ENCODE results near the gene WFIKKN1.

Gene WFIKKN1

DNA sequence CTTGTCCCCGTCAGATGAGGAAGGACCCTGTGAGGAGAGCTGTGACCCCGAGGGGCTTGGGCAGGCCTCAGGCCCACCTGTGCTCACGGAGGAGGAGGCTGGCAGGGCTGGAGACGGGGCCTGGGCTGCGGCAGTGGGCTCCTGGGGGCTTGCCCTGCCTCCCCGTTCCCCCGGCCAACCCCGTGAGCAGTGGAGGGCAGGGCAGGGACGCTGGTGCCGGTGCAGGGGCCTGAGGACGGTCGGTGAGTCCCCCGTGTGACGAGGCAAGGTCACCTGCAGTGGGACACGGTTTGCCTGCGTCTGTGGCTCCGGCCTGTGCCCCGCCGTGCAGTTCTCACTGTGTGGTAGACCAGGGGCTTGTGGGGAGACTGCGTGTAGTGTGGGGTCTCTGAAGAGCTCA is 28.8 kb downstream of the WFIKKN1 start:
- DNase-seq, result no peak

DNA sequence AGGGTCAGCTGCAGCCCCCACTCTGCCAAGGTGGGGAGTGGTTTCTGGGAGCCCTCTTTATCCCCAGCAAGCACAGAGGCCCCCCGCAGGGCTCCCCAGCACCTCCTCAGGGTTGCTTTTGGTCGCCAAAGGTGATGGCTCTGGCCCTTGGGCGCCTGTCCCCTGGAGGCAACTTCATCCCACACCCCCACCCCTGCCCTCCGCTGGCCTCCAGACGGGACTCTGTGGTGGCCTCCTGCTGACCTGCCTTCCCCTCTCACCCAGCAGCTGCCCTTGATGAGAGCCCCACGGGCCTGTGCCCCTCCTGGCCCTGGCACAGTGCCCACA is 29.3 kb downstream of the WFIKKN1 start:
- no peak for DNase-seq

DNA sequence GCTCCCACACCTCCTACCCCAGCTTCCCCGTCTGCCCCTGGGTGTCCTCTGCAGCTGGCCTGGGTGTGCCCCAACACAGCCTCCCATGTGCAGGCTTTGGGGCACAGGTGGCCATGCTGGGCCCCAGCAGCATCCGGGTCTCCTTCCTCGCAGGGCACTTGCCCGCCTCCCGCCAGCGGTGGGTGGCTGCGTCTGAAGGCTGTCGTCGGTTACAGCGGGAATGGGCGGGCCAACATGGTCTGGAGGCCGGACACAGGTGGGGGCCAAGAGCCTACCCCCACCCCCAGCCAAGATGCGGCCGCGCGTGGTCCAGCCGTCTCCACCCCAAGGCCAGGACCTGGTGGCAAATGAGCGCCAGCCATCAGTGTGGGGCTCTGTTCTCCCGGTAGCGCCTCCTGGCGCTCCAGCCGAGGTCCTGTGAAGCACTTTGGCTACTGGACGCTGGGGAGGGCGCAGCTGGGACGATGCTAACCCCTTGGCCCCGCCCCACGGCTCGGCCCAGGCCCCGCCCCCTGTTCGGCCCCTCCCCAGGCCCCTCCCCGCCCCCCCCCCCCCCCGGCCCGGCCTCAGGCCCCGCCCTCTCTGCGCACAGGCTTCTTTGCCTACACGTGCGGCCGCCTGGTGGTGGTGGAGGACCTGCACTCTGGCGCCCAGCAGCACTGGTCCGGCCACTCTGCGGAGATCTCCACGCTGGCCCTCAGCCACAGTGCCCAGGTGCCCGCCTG is 29.8 kb downstream of the WFIKKN1 start:
- DNase-seq, result peak; percentile 87

DNA sequence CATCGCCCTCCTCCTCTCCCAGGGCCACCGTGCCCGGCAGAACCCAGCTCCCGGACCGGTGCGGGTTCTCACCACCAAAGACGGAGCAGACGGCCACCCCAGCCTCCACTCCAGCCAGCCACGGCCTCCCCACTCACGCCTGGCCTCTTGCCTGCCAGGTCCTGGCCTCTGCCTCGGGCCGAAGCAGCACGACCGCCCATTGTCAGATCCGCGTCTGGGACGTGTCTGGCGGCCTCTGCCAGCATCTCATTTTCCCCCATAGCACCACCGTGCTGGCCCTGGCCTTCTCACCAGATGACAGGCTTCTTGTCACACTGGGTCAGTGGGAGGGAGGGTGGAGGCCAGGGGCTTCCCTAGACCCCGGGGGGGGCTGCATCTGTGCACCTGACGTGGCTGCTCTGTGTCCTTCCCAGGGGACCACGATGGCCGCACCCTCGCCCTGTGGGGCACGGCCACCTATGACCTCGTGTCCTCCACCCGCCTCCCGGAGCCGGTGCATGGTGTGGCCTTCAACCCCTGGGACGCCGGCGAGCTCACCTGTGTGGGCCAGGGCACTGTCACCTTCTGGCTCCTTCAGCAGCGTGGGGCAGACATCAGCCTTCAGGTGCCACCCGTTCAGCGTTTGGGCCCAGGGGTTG is 30.5 kb downstream of the WFIKKN1 start:
- no peak for DNase-seq

DNA sequence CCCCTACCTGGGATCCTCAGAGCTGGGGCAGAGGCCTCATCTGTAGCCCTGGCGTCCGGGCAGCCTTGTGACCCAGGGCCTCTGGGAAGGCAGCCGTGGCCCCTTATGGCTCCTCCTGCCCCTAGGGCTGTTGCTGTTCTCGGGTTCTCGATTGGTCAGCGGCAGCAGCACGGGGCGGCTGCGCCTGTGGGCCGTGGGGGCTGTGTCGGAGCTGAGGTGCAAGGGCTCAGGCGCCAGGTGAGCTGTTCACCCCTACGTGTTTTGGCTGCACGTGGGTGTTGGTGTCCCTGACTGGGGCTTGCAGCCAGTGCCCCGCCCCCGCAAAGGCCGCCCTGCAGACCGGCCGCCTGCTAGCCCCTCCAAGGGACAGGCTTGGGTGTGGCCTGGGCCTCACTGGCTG is 31.3 kb downstream of the WFIKKN1 start:
- no peak for DNase-seq

DNA sequence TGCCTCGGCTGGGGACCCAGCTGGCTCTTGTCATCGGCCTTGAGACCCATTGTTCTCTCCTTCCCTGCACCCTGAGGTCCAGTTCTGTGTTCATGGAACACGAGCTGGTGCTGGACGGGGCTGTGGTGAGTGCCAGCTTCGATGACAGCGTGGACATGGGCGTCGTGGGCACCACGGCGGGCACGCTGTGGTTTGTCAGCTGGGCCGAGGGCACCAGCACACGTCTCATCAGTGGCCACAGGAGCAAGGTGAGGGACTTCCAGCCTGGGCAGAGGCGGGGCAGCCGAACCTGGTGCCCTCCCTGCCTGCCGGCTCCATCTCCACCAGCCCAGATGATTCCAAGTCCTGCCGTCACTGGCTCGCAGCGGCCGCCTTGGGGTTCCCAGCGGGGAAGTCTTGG is 31.8 kb downstream of the WFIKKN1 start:
- no peak for DNase-seq

DNA sequence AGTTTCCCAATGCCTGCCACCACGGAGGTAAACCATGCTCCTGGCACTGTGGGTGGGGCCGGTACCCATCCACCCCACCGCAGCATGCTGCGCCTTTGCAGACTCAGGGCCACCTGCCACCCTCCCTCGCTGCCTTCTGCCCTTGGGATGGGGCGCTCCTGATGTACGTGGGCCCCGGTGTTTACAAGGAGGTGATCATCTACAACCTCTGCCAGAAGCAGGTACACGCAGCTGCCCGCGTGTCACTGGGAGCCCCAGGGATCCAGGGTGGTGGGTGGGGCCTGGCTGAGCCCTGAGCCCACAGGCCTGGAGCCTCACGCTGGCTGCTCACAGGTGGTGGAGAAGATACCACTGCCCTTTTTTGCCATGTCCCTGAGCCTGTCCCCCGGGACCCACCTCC is 35.8 kb downstream of the WFIKKN1 start:
- no peak for DNase-seq

DNA sequence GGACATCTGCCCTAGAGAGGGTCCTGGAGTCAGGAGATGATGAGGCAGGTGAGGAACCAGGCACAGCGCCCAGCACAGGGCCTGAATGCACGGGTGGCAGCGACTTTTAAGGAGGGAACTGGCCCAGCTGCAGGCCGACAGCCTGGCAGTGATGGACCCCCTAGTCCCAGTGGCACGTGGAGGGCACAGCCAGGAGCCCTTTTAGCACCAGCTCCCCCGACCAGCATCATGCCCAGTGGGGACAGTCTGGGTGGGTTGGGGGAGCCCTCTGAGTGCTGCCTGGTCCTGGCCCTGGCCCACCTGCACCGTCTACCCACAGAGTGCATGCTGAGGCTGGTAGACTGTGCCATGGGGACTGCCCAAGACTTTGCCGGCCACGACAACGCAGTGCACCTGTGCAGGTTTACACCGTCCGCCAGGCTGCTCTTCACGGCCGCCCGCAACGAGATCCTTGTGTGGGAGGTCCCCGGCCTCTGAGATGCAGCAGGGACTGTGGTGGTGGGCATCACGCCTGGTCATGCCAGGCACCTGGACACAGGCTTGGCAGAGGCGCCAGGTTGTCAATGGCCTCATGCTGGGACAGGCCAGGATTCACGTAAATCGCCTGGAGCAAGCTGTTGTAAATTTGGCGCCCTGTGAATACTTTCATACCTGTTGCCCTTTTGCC is 36.5 kb downstream of the WFIKKN1 start:
- DNase-seq, result no peak

DNA sequence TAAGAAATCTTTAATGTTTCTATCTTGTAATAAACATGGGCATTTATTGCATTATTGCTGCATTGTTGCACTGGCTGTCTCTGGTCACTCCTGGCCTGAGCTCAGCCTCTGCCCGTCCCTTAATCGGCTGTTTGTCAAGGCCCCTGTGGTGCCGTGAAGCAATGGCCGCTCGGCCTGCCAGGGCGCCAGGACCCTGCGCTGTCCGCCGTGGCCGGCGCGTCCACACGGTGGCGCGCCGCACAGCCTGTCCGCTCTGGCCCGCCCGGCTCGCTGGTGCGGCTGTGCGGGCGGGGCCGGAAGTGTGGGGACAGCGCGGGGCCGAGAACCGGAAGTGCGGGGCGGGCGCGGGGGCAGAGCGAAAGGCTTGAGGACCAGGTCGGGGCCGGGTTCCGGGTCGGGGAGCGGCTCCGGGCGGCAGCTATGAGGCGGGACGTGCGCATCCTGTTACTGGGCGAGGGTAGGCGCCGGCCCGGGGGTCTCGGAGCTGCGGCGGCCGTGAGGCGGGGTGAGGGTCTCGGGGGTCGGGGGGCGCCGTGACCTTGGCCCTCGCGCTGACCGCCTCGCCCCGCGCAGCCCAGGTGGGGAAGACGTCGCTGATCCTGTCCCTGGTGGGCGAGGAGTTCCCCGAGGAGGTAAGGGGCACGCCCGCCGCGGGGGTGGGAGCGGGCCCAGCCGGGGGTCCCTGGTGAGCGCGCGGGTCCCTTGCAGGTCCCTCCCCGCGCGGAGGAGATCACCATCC is 37.2 kb downstream of the WFIKKN1 start, which contains the start of gene RHOT2:
TSS of gene RHOT2 (plus strand) at position 353 of the 739 bp plus-strand sequence. CDS start at position 421, 68 bp downstream.
- DNase-seq, result peak; percentile 94

DNA sequence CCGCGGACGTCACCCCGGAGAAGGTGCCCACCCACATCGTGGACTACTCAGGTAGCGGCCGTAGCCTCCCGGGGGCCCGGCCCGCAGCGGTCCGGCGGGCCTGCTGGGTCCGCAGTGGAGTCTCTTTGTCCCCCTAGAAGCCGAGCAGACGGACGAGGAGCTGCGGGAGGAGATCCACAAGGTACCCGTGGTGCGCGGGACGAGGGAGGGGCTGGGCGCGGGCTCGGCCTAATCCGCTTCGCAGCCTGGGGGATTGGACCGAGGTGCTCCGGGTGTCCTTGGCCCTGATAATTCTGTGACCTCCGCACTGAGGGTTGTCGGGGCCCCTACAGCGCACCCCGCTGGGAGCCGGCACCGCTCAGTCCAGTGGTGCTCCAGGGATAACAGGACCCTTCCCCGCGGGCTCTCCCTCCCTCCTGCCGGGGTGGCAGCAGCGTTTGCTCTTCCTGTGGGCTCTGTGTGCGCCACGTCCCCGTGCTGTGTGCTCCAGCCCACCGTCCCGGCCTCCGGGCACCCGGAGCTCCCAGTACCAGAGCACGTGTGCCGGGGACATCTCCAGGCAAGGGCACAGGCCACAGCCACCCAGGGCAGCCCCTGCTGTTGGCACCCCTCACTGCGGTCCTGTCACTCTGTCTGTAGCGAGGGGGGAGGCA is 37.9 kb downstream of the WFIKKN1 start:
- no peak for DNase-seq

DNA sequence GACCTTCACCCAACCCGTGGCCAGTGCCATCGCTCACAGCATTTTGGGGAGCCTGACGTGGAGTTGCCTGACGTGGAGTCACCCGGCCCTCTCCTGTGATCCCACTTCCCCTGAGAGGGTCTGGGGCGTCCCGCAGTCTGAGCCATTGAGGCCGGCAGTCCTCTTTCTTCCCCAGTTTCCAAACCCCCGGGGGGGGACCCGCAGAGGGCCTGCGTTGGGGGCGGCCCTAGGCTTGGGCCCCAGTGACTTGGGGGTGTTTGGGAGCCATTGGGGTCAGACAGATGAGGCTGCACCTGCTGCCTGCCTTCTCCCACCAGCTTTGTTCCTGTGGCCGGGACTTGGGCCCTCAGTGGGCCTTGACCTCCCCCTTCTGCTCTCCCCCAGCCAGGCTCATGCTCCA is 38.9 kb downstream of the WFIKKN1 start:
- no peak for DNase-seq

DNA sequence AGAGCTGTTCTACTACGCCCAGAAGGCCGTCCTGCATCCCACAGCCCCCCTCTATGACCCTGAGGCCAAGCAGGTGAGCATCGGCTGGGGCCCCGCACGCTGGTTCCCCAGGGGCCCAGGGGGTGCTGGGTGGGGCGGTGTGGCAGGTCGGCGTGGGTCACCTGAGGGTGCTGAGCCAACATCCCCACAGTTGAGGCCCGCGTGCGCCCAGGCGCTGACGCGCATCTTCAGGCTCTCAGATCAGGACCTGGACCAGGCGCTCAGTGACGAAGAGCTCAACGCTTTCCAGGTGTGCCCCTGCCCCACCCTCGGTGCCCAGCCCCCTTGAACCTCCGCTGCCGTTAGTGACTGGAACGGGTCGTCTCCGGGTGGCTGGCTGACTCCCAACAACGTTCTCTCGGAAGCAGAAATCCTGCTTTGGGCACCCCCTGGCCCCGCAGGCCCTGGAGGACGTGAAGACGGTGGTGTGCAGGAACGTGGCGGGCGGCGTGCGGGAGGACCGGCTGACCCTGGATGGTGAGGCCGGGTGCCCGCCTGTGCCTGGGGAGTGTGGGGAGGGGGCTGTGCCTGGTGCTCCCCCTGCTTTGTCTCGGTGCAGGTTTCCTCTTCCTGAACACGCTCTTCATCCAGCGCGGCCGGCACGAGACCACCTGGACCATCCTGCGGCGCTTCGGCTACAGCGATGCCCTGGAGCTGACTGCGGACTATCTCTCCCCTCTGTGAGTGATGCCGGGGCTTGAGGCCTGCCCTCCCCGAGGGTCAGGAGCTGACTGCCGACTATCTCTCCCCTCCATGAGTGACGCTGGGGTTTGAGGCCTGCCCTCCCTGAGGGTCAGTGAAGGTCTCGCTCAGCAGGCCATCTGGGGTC is 39.9 kb downstream of the WFIKKN1 start:
- no peak for DNase-seq

DNA sequence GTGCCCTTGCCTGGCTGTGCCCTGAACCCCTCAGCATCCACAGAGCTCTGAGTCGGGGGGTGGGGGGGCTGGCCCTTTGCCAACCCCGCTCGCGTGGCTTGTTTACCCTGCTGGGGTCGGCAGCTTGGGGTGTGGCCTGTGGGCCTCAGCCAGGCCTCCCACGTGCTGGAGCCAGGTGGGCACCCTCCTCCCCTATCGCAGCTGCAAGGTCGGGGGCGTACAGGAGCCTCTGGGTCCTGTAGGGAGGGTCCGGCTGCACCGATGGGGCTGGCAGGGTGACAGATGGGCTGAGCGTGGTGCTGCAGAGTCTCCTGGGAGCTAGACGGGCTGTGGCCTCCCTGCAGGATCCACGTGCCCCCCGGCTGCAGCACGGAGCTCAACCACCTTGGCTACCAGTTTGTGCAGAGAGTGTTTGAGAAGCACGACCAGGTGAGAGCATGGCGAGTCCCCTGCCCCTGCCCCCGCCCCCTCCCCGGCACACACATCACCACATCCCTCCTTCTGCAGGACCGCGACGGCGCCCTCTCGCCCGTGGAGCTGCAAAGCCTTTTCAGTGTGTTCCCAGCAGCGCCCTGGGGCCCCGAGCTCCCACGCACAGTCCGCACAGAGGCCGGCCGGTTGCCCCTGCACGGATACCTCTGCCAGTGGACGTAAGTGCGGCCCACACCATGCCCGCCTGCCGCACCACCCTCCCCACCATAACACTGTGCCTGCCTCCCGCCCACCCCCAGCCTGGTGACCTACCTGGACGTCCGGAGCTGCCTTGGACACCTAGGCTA is 40.8 kb downstream of the WFIKKN1 start:
- no peak for DNase-seq

DNA sequence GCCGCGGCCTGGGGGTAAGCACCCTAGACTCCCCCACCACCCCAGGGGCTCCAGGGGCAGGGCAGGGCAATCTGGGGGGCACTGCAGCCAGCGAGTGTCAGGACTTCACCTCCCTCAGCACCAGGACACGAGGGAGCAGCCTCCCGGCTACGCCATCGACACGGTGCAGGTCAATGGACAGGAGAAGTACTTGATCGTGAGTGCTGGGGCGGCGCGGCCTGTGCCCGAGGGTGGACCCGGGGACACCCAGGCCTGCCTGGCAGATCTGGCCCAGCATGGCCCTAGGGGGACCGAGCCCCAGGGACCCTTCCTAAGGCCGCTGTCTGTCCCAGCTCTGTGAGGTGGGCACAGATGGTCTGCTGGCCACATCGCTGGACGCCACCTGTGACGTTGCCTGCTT is 41.6 kb downstream of the WFIKKN1 start:
- no peak for DNase-seq

DNA sequence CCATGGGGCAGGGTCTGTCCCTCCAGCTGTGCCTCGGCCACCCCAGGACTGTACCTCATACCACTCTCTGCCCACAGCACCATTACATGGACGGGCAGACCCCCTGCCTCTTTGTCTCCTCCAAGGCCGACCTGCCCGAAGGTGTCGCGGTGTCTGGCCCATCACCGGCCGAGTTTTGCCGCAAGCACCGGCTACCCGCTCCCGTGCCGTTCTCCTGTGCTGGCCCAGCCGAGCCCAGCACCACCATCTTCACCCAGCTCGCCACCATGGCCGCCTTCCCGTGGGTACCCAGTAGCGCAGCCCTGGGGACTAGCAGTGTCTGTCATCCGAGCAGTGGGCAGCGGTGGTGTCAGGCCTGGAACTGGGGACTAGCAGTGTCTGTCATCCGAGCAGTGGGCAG is 42.1 kb downstream of the WFIKKN1 start:
- no peak for DNase-seq

DNA sequence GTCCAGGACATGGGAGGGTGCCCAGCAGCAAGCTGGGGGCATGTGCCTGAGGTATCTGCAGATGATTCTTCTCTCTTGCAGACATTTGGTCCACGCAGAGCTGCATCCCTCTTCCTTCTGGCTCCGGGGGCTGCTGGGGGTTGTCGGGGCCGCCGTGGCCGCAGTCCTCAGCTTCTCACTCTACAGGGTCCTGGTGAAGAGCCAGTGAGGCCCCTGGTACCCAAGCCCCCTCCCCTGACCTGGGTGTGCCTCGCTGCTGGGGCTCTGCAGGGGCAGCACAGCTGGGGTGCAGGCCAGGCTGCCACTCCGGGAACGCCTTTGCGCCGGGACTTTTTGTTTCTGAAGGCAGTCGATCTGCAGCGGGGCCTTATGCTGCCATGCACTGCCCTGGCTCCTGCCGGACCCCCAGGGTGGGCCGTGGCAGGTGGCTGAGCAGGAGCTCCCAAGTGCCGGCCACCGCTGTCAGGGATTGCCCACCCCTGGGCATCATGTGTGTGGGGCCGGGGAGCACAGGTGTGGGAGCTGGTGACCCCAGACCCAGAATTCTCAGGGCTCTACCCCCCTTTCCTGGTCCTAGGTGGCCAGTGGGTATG is 42.7 kb downstream of the WFIKKN1 start:
- DNase-seq, result no peak

DNA sequence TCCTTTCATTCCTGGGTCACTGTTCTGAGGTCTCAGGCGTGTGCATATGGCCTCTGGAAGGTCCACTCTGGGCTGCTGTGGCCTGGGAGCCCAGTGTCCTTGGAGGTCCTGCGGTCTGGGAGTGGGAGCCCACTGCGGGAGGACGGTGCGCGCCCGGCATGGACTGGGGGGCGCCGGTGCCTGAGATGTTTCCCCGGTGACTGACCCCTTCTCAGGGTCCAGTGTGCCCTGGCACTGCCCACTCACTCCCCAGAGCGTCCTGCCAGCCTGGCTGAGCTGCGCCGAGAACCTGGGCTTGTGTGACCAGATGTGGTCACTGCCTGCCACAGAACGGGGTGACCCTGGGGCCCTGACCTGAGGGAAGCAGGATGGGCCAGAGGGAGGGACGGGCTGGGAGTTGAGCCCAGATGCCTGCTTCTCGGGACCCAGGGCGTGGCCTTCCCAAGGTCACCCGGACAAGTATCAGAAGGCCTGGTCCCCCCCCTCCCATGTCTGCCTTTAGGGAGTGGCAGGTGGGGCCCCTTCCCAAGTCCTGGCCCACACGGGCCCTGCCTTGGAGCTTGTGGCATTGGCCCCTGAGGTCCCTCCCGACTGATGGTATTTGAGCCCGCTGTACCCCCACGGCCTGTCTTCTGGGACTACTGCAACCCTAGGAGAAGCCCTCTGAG is 43.6 kb downstream of the WFIKKN1 start:
- no peak for DNase-seq

DNA sequence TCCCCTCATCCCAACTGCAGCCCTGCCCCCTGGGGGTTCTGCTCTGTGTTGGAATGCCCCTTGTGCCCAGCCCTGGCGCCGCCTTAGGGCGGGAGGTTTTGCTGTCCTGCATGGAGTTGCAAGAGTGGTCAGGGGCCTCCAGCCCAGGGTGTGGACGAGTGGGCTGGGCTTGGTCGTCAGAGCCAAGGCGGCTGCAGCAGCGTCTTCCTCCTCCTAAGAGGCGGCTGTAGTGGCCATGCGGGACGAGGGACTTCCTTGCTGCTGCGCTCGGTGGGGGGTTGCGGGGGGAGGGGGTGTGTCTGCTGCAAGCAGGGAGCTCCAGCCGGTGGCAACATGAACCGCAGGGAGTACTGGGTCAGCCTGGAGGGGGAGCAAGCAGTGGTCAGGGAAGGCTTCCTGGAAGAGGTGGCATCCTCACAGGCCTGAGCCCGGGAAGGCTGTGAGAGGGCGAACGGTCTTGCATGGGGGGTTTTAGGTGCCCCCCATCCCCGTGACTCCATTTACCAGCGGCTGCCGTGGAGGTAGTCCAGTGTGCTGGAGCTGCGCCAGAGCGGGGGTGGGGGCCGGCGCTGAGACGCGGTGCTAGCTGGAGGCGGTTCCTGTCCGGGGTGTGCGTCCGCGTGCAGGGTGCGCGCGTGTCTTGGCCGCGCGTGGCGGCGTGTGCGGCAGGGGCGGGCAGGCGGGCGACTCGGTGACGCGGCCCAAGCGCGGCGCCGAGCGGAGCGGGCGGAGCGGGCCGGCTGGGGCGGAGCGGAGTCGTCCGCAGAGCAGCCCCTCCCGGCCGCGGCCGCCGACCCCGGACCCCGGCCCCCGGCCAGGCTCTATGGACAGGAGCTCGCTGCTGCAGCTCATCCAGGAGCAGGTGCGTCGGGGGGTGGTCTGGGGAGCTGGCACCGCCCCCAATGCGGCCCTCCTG is 44.4 kb downstream of the WFIKKN1 start, which contains the start of gene RHBDL1:
TSS of gene RHBDL1 (plus strand) at position 704 of the 916 bp plus-strand sequence. CDS start at position 824, 120 bp downstream.
- DNase-seq, result no peak
